Measurements from ENCODE around the gene NTNG1. TPM values are rescaled to one million over a fixed set of nuclear protein-coding genes. Genes with fewer than 3 reads are reported as not detected.

Gene NTNG1
- total and polyA plus RNA-seq, 2 of the 4 experiments (the other 2 are of a cell fraction) = 1.2 to 2.3 TPM

- DNase-seq (no peak), ATAC-seq (ENCODE audit: low read depth) (no peak)
- H3K36me3 ChIP-seq (ENCODE audit: control insufficient read depth, insufficient read depth, low read length) = no peaks in the 10 kb centered on the region
- TF ChIP-seq NFE2L2 (IDR thresholded peaks at IDR 0.05; ENCODE audit: low read depth, low read length) (no peak), MAFK (IDR thresholded peaks at IDR 0.05; ENCODE audit: low read depth, low read length) (no peak), CHD1 (IDR thresholded peaks at IDR 0.05; ENCODE audit: low read depth, low read length) (no peak), CEBPB (IDR thresholded peaks at IDR 0.05; ENCODE audit: low read depth, low read length) (no peak), RFX5 (IDR thresholded peaks at IDR 0.05; ENCODE audit: low read depth, low read length) (no peak), CTCF (conservative IDR thresholded peaks at IDR 0.05; ENCODE audit: low read depth, low read length) (no peak), POLR2A (IDR thresholded peaks at IDR 0.05; ENCODE audit: low read depth, low read length) (no peak), RCOR1 (IDR thresholded peaks at IDR 0.05; ENCODE audit: insufficient replicate concordance, low read length) (no peak), ELK1 (IDR thresholded peaks at IDR 0.05; ENCODE audit: borderline replicate concordance, low read depth, low read length) (no peak), MXI1 (IDR thresholded peaks at IDR 0.05; ENCODE audit: borderline replicate concordance, low read depth, low read length) (no peak), USF2 (IDR thresholded peaks at IDR 0.05; ENCODE audit: low read depth, low read length) (no peak), SMC3 (IDR thresholded peaks at IDR 0.05; ENCODE audit: low read depth, low read length) (no peak), FOS (IDR thresholded peaks at IDR 0.05; ENCODE audit: low read depth, low read length) (no peak), MAZ (IDR thresholded peaks at IDR 0.05; ENCODE audit: borderline replicate concordance, low read depth, low read length) (no peak), BHLHE40 (IDR thresholded peaks at IDR 0.05; ENCODE audit: low read depth, low read length) (no peak), RAD21 (IDR thresholded peaks at IDR 0.05; ENCODE audit: low read length) (no peak)
- intact Hi-C loops (cut with micrococcal nuclease) (loop anchor here (10.0 kb wide), 1 partner anchor 1875 kb away; no protein-coding TSS in a partner anchor), dilution Hi-C loops (cut with HindIII; ENCODE audit: low sequenced_read_pairs, unreplicated experiment) (no loop called here), in situ Hi-C loops (cut with MboI; ENCODE audit: low sequenced_read_pairs) (no loop called here)
- H2AFZ ChIP-seq (replicated peaks; ENCODE audit: low read length, poor library complexity) = no peak overlapping the region
- no peak overlapping the region for H4K91ac ChIP-seq (ENCODE audit: insufficient read depth, low read depth, low read length)
- no CpG with 5 or more reads among the region's 1 CpG for WGBS, 2 experiments (ENCODE audit: extremely low coverage in 2 of 2, insufficient read length in 1 of 2)
- H3K27me3 ChIP-seq (ENCODE audit: control insufficient read depth, insufficient read depth, low read length) = no peaks in the 10 kb centered on the region
- no peaks in the 10 kb centered on the region for H3K9me1 ChIP-seq (ENCODE audit: insufficient read depth, low read length)
- no peak overlapping the region for H2BK20ac ChIP-seq (ENCODE audit: low read depth, low read length)
- no peak overlapping the region for H3K14ac ChIP-seq (replicated peaks; ENCODE audit: low read depth, low read length)
- no peak overlapping the region for H4K5ac ChIP-seq (ENCODE audit: low read depth, low read length)
- H3K23ac ChIP-seq (ENCODE audit: low read depth, low read length) = no peak overlapping the region
- no peak overlapping the region for H3K4me3 ChIP-seq (ENCODE audit: insufficient read depth, low read depth, low read length)
- H2BK5ac ChIP-seq (ENCODE audit: low read depth, low read length, poor library complexity, severe bottlenecking) = no peak overlapping the region
- no peak overlapping the region for H2BK15ac ChIP-seq (ENCODE audit: low read depth, low read length)
- no peak overlapping the region for H3K18ac ChIP-seq (ENCODE audit: low read depth, low read length)
- H3K79me1 ChIP-seq (ENCODE audit: low read depth in 1 of 2, low read length in 2 of 2) = no peaks in the 10 kb centered on the region
- H3K27ac ChIP-seq (ENCODE audit: insufficient read depth, low read length) = no peak overlapping the region
- no peak overlapping the region for H3K4ac ChIP-seq (ENCODE audit: low read depth, low read length)
- H4K20me1 ChIP-seq (ENCODE audit: insufficient read depth, low read length) = no peaks in the 10 kb centered on the region
- H4K8ac ChIP-seq (ENCODE audit: low read depth in 2 of 2, low read length in 2 of 2) = no peak overlapping the region
- BruUV-seq (replicated peaks) = no TSS peak
- no peak overlapping the region for H2AK9ac ChIP-seq (replicated peaks; ENCODE audit: low read depth, low read length, poor library complexity)
- H2AK5ac ChIP-seq (ENCODE audit: low read depth, low read length) = no peak overlapping the region
- no peak overlapping the region for H3K56ac ChIP-seq (ENCODE audit: extremely low read depth, insufficient read depth, low read length)
- H2BK120ac ChIP-seq (ENCODE audit: low read depth, low read length) = no peak overlapping the region
- CTCF ChIA-PET = no interaction called here
- H3K4me1 ChIP-seq (ENCODE audit: control insufficient read depth, insufficient read depth, low read length) = no peaks in the 10 kb centered on the region
- H3K9ac ChIP-seq (ENCODE audit: low read depth, low read length) = no peak overlapping the region
- H3K4me2 ChIP-seq (ENCODE audit: low read depth, low read length) = no peak overlapping the region
- H3K9me3 ChIP-seq (ENCODE audit: control insufficient read depth, insufficient read depth, low read length) = no peaks in the 10 kb centered on the region
- POLR2A ChIA-PET (ENCODE audit: unreplicated experiment) = no interaction called here
These were observed 9.1 kb downstream of the NTNG1 start for GRCh38 chr1:107149946-107150345.

Data from IMR-90 (cell line).